GM10266 (cell line): ENCODE data around the gene DCLK1.

Experiments
- DNase-seq: peaks from one replicate; pipeline ENCODE4 v3.0.0; 2012; ENCODE audit errors: extremely low spot score
- TF ChIP-seq, protein P1 (sequence below): IDR thresholded peaks from 2 replicates; pipeline ENCODE4 v1.5.1; 2012; ENCODE audit warnings: mild to moderate bottlenecking, low read depth; ENCODE audit not compliant: control insufficient read depth, insufficient read depth; ENCODE audit errors: missing control alignments

Gene DCLK1

GRCh38 chr13:35855531-35856019 lies 275.6 kb downstream of the DCLK1 start:
- TF ChIP-seq, protein P1, sequence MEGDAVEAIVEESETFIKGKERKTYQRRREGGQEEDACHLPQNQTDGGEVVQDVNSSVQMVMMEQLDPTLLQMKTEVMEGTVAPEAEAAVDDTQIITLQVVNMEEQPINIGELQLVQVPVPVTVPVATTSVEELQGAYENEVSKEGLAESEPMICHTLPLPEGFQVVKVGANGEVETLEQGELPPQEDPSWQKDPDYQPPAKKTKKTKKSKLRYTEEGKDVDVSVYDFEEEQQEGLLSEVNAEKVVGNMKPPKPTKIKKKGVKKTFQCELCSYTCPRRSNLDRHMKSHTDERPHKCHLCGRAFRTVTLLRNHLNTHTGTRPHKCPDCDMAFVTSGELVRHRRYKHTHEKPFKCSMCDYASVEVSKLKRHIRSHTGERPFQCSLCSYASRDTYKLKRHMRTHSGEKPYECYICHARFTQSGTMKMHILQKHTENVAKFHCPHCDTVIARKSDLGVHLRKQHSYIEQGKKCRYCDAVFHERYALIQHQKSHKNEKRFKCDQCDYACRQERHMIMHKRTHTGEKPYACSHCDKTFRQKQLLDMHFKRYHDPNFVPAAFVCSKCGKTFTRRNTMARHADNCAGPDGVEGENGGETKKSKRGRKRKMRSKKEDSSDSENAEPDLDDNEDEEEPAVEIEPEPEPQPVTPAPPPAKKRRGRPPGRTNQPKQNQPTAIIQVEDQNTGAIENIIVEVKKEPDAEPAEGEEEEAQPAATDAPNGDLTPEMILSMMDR: no peak
- DNase-seq: no peak

GRCh38 chr13:35854286-35854685 lies 276.9 kb downstream of the DCLK1 start:
- DNase-seq: no peak
- TF ChIP-seq, protein P1: no peak

GRCh38 chr13:35851881-35852280 lies 279.3 kb downstream of the DCLK1 start:
- TF ChIP-seq, protein P1: no peak
- no peak for DNase-seq

DNA sequence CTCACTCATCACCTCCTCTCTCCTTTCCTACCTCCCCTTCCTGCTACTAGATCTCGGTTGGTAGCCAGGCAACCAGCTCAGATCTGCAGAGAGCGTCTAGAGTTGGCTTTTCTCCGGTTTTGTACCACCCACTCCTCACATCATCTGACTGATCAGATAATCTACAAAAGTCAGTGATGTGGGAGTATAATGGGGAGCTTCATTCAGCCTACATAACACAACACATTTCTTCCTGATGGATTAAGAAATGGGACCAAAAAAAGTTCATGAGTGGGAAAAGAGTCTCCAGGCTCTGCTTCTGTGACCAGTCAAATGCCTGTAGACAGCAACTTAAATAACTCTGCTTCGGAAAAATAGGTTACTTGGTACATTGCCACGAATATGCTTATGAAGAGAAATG lies 279.8 kb downstream of the DCLK1 start:
- no peak for DNase-seq
- TF ChIP-seq, protein P1: no peak

DNA sequence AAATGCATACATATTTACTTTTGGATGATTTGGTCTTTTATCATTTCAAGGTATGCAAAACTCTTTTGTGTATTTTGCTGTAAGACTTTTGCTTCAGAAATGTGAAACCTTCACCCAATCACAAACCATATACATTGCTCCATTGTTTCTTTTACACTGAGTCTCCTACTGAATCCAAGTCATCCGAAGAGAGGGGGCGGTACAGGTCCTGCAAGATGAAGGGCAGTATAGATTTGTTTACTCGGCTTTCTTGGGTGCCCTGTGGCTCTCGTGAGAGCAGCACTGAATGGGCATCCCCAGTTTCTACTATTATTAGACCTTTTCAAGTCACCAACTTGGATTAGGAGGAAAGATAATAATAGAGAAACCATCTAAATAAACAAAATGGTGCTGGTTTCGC lies 280.6 kb downstream of the DCLK1 start:
- DNase-seq: no peak
- TF ChIP-seq, protein P1: no peak

GRCh38 chr13:35849256-35849644 lies 281.9 kb downstream of the DCLK1 start:
- TF ChIP-seq, protein P1: no peak
- DNase-seq: no peak

- TF ChIP-seq, protein P1: no peak
- DNase-seq: no peak
Measured at GRCh38 chr13:35848336-35849255, 282.6 kb downstream of the DCLK1 start.
